GM18498 (cell line): ENCODE data around the gene GOSR1.
"Not testable (repeated sequence)": the region's sequence is repeated elsewhere in the genome, so short reads cannot be mapped to it uniquely, and the experiment has no call there.

Experiments
- ATAC-seq: cut with Tn5 transposase; IDR thresholded peaks from one replicate; pipeline ENCODE4 v1.9.1; 2021; ENCODE audit warnings: mild to moderate bottlenecking, moderate library complexity; ENCODE audit not compliant: unreplicated experiment

The GOSR1 gene

DNA sequence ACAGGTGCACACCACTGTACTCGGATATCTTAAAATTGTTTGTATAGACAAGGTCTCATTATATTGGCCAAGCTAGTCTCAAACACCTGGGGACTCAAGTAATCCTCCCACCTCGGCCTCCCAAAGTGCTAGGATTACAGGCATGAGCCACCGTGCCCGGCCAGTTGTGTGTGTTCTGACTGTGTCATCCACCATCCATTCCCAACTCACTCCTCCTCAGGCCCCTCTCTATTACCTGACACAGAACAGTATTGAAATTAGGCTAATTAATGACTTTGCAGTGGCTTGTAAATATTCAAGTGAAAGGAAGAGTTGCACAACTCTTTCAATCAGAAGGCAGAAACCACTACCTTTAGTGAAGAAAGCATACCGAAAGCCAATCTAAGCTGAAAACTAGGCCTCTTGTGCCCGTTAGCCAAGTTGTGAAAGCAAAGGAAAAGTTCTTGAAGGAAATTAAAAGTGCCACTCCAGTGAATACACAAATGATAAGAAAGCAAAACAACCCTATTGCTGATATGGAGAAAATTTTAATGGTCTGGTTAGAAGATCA, 28.7 kb downstream of the GOSR1 start:
- no peak for ATAC-seq

DNA sequence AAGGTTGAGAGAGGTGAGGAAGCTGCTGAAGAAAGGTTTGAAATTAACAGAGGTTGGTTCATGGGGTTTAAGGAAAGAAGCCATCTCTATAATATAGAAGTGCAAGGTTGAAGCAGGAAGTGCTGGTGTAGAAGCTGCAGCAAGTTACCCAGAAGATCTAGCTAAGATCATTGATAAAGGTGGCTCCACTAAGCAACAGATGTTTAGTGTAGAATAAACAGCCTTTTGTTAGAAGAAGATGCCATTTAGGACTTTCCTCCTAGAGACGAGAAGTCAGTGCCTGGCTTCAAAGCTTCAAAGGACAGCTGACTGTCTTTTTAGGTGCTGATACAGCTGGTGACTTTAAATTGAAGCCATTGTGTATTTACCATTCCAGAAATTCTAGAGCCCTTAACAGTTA, 29.3 kb downstream of the GOSR1 start:
- no peak for ATAC-seq

DNA sequence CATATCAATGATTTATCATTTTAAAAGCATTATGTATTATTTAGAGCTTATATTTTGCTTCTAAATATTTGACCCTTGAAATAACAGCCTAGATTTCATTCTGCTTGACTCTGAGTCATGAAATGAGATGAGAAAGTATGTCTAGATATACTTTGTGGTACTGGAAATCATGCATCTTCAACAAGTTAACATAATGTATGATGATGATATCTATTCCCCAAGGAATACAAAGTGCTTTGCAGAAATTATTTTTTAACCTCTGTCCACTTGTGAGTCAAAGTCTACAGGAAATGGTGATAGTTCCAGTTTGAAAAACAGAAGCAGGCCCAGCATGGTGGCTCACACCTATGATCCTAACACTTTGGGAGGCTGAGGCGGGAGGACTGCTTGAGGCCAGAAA, 36.1 kb downstream of the GOSR1 start:
- no peak for ATAC-seq

DNA sequence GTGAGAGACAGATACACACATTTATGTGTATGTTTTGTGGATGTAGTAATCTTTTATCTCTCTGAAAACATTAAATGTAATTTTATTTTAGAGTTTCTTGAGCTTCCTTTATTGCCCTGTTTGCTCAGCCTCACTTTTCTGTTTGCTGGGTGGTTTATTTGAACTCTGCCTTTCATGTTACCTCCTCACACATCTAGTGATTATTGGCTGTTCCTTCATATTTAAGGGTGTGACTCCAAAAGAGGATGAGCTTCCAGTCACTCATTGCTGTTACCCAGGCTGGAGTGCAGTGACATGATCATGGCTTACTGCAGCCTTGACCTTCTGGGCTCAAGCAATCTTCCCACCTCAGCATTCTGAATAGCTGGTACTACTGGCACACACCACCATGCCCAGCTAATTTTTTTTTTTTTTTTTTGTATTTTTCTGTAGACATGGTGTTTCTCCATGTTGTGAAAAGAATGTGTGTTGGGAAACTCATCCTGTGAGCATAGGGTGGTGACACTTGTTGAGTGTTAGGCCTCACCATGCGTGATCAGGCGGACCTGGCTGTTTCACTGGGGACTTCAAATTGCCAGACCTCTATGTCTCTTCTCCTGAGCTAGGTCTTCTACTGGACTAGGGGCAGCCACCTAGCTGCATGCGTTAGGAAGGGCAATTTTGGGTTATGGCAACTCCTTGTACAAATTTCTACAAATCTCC, 37.8 kb downstream of the GOSR1 start:
- no peak for ATAC-seq

DNA sequence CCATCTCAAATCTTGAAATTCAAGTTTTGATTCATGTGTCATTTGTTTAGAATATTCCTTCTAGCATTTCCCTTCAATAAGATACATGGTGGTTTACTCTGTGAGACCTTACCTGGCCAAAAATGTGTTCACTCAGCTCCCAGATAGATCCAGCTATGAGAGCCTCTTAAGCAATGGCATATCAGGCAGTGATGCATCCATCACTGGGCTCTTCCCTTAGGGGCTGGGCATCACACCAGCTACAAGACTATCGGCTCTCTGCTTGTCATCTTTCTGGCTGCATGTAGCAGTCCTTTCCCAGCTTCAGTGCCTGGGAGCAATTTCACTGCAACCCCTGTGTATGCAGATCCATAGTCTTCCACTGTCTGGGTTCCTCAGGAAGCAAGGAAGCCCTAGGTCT, 40.6 kb downstream of the GOSR1 start:
- ATAC-seq, result no peak

DNA sequence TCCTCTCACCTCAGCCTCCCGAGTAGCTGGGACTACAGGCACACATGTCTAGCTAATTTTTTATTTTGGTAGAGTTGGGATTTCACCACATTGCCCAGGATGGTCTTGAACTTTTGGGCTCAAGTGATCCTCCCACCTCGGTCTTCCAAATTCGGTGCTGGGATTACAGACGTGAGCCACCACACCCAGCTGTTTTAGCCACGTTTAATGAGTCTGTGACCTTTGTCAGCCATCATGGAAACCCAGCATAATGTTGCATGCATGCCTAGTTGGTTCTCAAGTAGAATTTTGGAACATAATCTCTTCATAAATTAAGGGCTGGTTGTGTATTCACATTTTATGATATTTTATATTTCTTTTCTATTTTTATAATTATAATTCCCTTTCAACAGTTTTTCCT, 42.0 kb downstream of the GOSR1 start:
- no peak for ATAC-seq

DNA sequence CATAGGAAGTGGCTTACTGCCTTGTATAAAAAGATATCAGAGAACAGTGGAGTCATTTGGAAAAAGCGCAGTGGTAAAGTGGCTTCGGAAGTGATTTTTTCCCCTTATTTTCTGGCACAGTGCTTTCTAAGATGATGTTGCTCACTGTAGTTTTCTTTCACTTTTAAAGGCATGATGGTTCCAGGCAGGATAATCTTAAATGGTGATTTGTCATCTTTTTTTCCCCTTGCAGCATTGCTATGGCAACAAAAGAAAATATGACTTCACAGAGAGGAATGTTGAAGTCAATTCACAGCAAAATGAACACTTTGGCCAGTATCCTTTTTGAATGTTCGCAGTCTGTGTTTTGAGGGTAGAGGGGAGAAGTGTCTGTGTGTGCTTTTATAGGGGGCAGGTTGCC, 42.5 kb downstream of the GOSR1 start:
- no peak for ATAC-seq

DNA sequence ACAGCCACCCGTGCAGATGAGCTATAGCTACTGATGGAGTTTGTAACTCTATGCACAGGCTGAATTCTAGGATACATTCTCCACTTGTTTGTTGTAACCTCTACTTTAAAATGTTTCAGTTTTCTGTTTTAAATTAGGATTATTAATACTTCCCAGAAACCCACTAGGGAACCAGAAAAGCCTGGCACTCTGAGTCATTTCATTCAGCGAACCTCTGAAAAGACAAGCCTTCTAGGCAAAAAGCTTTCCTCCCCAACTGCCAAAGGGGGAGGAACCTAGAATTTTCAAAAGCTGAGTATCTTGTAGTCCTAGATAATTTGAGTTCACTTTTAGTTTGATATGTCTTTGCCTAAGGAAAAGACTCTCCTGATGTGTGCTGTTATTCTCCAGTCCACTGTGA, 43.2 kb downstream of the GOSR1 start:
- no peak for ATAC-seq

DNA sequence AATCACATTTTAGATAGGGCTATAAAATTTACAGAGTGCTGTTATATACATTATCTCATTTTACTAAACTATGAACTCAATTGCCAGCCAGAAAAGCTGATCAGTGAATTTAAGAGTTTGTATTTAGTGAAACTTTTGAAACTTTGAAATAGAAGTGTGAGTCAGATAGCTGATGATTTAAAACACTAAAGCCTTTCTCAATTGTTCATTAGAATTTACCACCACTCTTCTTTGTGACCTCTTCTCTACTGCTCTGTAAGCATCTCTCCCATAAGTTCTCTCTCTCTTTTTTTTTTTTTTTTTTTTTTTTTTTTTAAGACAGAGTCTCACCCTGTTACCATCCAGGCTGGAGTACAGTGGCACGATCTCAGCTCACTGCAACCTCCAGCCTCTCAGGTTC, 43.7 kb downstream of the GOSR1 start:
- ATAC-seq, result no peak

DNA sequence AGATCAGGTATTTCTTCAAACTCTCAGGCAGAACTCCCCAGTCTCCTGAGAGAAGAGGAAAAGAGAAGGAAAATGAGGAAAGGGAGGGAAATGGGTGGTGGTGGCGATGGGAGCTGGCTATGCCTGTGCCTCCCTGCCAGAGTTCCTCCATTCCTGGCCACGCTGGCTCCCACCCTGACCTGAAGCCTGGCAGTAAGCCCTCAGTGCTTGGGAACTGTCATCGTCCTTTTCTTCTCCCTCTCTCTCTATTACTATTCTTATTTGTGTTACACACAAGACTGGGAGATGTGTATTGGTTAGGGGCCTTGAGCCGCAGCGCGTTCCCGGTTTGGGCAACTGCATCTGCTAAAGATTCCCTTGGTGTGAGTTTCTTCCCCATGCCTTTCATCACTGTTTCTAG, 44.6 kb downstream of the GOSR1 start:
- ATAC-seq, result no peak

DNA sequence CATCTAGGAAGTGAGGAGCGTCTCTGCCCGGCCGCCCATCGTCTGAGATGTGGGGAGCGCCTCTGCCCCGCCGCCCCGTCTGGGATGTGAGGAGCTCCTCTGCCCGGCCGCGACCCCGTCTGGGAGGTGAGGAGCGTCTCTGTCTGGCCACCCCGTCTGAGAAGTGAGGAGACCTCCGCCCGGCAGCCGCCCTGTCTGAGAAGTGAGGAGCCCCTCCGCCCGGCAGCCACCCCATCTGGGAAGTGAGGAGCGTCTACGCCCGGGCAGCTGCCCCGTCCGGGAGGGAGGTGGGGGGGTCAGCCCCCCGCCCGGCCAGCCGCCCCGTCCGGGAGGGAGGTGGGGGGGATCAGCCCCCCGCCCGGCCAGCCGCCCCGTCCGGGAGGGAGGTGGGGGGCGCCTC, 46.0 kb downstream of the GOSR1 start:
- ATAC-seq, result not testable (repeated sequence)

DNA sequence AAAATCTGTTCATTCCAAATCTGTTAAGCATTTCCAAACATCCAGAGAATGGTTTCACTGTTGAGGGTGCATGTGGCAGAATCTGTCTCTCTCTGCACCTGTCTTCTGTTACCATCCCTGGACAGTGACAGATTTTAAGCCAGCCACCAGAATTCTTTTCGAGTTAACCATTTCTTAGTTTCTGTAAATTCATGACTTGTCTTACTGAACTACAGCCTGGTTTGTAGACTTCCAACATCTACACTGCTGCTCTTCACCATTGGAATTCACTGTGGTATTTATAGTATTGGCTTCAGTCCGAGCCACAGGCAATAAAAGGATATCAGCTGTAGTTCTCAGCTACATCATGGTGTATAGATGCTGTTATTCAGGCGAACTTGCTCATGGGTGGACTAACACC, 47.6 kb downstream of the GOSR1 start:
- ATAC-seq, result no peak

DNA sequence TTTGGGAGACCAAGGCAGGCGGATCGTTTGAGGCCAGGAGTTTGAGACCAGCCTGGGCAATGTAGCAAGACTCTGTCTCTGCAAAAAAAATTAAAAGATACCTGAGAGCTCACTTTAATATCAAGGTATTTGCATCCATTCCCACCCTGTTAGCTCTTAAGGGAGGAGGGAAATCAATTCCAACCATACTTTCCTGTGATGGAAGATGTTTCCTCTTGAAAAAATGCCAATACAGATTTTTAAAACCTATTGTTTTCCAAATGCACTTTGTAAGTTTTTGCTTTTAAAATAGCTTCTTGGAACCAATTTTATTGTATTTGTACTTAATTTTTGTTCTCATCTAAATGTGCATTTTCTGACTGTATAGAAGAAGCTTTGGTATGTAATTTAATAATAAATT, 49.2 kb downstream of the GOSR1 start:
- ATAC-seq, result no peak

DNA sequence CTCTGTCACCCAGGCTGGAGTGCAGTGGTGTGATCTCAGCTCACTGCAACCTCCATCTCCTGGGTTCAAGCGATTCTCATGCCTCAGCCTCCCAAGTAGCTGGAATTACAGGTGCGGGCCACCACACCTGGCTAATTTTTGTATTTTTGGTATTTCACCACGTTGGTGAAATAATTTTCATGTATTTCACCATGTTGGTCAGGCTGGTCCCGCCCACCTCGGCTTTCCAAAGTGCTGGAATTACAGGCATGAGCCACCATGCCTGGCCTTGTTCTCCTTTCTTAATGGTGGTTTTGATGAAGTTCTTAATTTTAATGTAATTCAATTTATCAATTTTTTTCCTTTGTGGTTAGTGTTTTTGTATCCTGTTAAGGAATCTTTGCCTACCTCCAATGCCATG, 51.5 kb downstream of the GOSR1 start:
- not testable (repeated sequence) for ATAC-seq

DNA sequence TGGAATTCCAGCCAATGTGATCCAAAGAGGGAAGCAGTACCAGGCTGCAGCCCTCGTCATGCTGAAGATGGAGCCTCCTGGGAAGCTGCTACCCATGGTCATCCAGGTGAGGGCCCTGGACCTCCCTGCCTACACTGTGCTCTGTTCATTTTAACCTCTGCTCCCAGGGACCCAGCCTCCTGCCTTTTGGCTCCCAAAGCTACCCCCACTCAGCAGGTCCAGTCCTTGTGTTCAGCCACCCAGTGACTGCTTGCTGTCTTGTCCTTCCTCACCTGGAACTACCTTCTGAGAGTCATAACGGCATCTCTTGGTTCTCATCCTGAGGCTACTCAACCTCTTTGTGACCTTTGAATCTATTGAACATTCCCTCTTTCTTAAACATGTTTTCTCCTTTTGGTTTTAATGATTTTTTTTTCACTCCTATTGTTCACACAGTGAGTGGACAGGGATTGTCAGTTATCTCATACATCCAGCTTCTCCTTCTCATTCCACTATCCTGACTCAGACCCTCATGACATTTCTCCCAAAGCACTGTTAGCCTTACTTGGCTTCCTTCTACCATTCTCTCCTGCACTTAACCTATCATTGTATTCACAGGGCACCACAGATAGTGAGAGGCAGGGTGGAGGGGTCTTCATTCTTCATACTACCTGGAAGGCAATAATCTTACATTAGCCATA, 53.3 kb downstream of the GOSR1 start:
- ATAC-seq, result no peak

DNA sequence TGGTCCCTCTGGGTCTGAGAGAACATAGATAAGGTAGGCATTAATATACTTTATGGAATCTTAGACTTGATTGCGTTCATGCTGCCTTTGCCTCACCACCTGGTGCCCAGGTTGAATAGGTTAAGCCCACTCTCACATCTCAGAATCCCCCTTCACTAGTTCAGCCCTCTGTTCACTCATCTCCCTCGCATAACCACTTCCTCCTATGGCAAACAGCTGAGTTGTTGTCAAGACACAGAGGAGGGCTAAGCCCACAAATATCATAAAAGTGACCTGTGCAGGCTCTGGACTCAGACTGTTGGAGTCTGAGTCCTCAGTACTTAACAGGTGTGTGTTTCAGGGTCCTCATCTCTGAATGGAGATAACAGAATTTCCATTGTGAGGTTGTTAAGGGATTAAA, 55.7 kb downstream of the GOSR1 start:
- ATAC-seq, result no peak

DNA sequence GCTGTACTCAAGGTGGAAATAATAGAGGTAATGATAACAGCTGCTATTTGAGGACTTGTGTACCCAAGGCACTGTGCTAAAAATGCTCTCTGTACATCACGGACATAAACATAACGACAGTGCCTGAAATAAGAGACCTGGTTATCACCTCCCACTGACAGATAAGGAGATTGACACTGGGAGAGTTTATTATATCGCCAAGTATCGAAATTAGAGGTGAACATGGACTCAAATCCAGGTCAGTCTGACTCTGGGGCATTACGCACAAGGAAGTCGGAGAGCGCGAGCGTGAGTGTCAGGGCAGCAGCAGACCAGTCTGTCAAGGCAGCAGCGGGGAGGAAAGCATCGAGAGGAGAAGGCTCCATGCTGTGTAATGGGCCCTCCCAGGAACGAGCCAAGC, 57.1 kb downstream of the GOSR1 start:
- ATAC-seq, result no peak

DNA sequence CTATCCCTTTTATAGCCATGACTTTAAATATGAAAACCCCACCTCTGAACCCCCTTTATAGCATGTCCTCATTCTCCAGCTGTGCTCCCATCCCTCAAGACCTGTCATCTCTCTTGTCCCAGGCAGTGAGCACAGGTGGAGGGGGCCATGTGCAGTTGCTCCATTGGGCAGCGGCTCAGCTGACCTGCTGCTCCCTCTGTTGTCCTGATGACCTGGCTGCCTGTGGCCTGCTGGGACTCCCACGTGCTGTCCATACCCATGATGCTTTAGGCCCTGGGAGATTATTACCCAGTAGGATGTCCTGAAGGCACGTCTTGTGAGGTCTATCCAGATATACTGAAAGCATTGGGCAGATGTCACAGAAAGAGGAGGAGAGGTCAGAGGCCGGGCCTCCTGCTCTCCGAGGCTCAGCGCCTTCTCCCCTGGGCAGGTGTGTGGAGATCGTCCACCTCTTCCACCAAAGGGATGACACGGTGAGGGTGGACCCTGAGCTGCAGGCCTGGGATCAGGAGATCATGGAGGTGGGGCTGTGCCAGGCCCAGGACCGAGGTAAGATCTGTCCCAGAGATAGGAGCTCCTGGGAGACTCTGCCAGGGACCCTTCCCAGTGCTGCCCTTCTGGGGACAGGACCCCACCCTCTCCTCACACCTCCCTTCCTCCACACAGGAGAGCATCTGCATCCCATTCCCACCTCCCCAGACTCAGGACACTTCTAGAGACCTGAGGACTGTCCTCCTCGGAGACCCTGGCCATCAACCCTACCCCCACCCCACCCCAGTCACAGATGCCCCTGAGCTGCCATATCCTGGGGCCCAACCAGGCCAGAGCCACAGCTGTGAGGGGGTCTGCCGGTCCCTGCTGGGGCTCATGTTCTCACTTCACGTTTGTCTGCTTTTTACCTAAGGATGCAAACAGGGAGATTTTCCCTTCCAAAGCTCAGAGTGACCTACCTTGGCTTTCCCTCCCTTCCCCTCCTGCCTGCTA, 58.0 kb downstream of the GOSR1 start:
- no peak for ATAC-seq

DNA sequence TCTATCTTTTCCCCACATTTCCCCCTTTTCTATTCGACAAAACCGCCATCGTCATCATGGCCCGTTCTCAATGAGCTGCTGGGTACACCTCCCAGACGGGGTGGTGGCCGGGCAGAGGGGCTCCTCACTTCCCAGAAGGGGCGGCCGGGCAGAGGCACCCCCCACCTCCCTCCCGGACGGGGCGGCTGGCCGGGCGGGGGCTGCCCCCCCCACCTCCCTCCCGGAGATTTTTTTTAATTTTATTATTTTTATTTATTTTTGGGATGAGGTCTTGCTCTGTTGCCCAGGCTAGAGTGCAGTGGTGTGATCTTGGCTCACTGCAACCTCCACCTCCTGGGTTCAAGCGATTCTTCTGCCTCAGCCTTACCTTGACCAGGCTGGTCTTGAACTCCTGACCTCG, 59.6 kb downstream of the GOSR1 start:
- not testable (repeated sequence) for ATAC-seq

DNA sequence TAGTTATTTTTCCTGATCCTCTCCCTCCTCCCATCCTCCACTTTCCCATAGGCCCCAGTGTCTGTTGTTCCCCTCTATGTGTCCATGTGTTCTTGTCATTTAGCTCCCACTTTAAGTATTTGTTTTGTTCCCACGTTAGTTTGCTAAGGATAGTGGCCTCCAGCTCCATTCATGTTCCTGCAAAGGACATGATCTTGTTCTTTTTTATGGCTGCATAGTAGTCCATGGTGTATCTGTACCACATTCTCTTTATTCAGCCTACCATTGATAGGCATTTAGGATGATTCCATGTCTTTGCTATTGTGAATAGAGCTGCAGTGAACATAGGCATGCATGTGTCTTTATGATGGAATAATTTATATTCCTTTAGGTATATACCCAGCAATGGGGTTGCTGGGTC, 60.5 kb downstream of the GOSR1 start:
- ATAC-seq, result not testable (repeated sequence)

DNA sequence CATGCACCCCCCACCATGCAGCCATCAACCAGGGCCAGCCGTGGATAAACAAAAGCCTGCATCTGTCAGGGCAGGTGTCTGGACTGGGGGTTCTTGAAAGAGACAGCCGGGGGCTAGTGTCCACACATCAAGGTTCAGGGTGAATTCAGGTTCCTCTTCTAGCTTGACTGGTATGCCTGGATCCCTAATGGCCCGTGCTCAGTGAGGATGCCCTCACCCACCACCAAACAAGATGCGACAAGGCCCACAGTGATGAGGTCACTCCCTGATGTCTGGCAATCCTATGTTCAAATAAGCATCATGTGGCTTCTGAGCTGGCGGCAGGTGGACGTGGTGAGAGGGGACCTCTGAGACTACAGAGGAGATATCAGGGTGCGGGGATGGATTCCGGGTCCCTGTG, 64.6 kb downstream of the GOSR1 start:
- no peak for ATAC-seq
